Left lung (tissue), 14 donors: ENCODE measurements around the gene ZNF25. TPM values are rescaled to one million over a fixed set of nuclear protein-coding genes. Genes with fewer than 3 reads are reported as not detected.
"Not testable (repeated sequence)": the region's sequence is repeated elsewhere in the genome, so short reads cannot be mapped to it uniquely, and the experiment has no call there.

Source experiments
- ATAC-seq: fragments of 200-7000 bp; cut with Tn5 transposase; one replicate; pipeline ENCODE4 v1.9.1; 2020; ENCODE audit warnings: moderate library complexity
- DNase-seq, 4 donors: peaks; one replicate each; pipeline ENCODE4 v3.0.0-alpha.2; 2013 to 2020
- H3K27ac ChIP-seq, 2 donors: fragments of 200-600 bp; sonication (generic) in 1 of 2; one replicate each; pipeline versions ENCODE4 v1.5.0 to v1.8.0; 2020 to 2021
- H3K27me3 ChIP-seq, 2 donors: fragments of 200-600 bp; sonication (generic) in 1 of 2; one replicate each; pipeline versions ENCODE4 v1.5.0 to v1.8.0; 2020 to 2021
- H3K36me3 ChIP-seq, 2 donors: fragments of 200-600 bp; sonication (generic) in 1 of 2; one replicate each; pipeline versions ENCODE4 v1.5.0 to v1.8.0; 2020 to 2021
- H3K4me1 ChIP-seq, 2 donors: fragments of 200-600 bp; one replicate each; pipeline ENCODE4 v1.8.0; 2021
- H3K4me3 ChIP-seq, 2 donors: fragments of 200-600 bp; sonication (generic) in 1 of 2; one replicate each; pipeline versions ENCODE4 v1.5.0 to v1.8.0; 2020 to 2021; ENCODE audit warnings: mild to moderate bottlenecking in 1 of 2
- H3K9me3 ChIP-seq, 2 donors: fragments of 200-600 bp; sonication (generic) in 1 of 2; one replicate each; pipeline versions ENCODE4 v1.5.0 to v1.8.0; 2020 to 2021
- CTCF ChIP-seq, 2 donors: fragments of 200-600 bp; sonication (generic) in 1 of 2; IDR thresholded peaks; one replicate each; pipeline versions ENCODE4 v1.5.0 to v1.8.0; 2021; ENCODE audit warnings: antibody characterized with exemption in 2 of 2
- intact Hi-C, 2 donors: fragments of 100-400 bp; cut with DNase I; formaldehyde crosslinking; loops; one replicate each; pipeline versions ENCODE4 v1.11.2 to v1.14.2; 2022
- long read RNA-seq, 12 donors: library from polyadenylated mRNA in 2 of 12; unstranded in 2 of 12; transcript quantifications; one replicate each; pipeline ENCODE4 v2.0.0 and lab custom pipeline, GENCODE V29; 2019 to 2026
- polyA plus RNA-seq, 6 donors: library from polyadenylated mRNA; unstranded; fragments of 120-200 nt; gene quantifications; one replicate each; pipeline ENCODE4 v1.2.1, GENCODE V29; 2013; ENCODE audit not compliant: insufficient read length in 6 of 6
- total RNA-seq, 2 donors: library from RNA; stranded (reverse); fragmentation: NEBNext Ultra II Directional; extraction: Animal tissue kit (Norgen Biotek cat#: 25700); gene quantifications; one replicate each; pipeline ENCODE4 v1.2.1, GENCODE V29; 2021
- donor health status: DM: no; HTN: yes; CAD: no.
- donor health status: DM: no; HTN: no; CAD: no.

The ZNF25 gene
- total RNA-seq (10 to 100 TPM in 1 of 2 donors, 1 to 10 TPM in 1; 8.7 to 11.5 TPM), polyA plus RNA-seq (10 to 100 TPM; 14.5 to 19.4 (median 16.4) TPM)
- long read RNA-seq, donor 1, full-length matches to known transcripts = 2 of 2 reads
- long read RNA-seq, donor 1, partial matches to known transcripts = 0 of 2 reads
- long read RNA-seq, donor 1, other reads (novel, unspliced or antisense) = 0 of 2 reads
- long read RNA-seq, donor 2, full-length matches to known transcripts = 1 of 1 reads
- long read RNA-seq, donor 2, partial matches to known transcripts = 0 of 1 reads
- long read RNA-seq, donor 2, other reads (novel, unspliced or antisense) = 0 of 1 reads
- long read RNA-seq, donor 3, full-length matches to known transcripts = 3 of 3 reads
- long read RNA-seq, donor 3, partial matches to known transcripts = 0 of 3 reads
- long read RNA-seq, donor 3, other reads (novel, unspliced or antisense) = 0 of 3 reads
- long read RNA-seq, donor 4, partial matches to known transcripts = 1 of 2 reads
- long read RNA-seq, donor 4, other reads (novel, unspliced or antisense) = 1 of 2 reads
- long read RNA-seq, donor 5, full-length matches to known transcripts = 2 of 14 reads
- long read RNA-seq, donor 5, partial matches to known transcripts = 12 of 14 reads
- long read RNA-seq, donor 5, other reads (novel, unspliced or antisense) = 0 of 14 reads
- long read RNA-seq, donor 6, full-length matches to known transcripts = 2 of 2 reads
- long read RNA-seq, donor 6, partial matches to known transcripts = 0 of 2 reads
- long read RNA-seq, donor 6, other reads (novel, unspliced or antisense) = 0 of 2 reads
- long read RNA-seq, donor 7 = 0 reads
- long read RNA-seq, donor 8, full-length matches to known transcripts = 4 of 15 reads
- long read RNA-seq, donor 8, partial matches to known transcripts = 0 of 15 reads
- long read RNA-seq, donor 8, other reads (novel, unspliced or antisense) = 11 of 15 reads
- long read RNA-seq, donor 9 = 0 reads
- long read RNA-seq, donor 10, partial matches to known transcripts = 0 of 1 reads
- long read RNA-seq, donor 10, other reads (novel, unspliced or antisense) = 1 of 1 reads
- long read RNA-seq, donor 11, full-length matches to known transcripts = 5 of 5 reads
- long read RNA-seq, donor 11, partial matches to known transcripts = 0 of 5 reads
- long read RNA-seq, donor 11, other reads (novel, unspliced or antisense) = 0 of 5 reads
- long read RNA-seq, donor 12 = 0 reads

- H3K4me3 ChIP-seq = peak within 1 kb of the TSS; percentile 63 to 69
- peak; percentile 97 to 99 (median 98) for DNase-seq
- peak; percentile 83 to 96 for TF ChIP-seq CTCF (IDR thresholded peaks at IDR 0.05)
- H3K36me3 ChIP-seq = no peaks in the 10 kb centered on the region
- peak within 1 kb of the TSS; percentile 94 to 98 for H3K27ac ChIP-seq
- H3K4me1 ChIP-seq = peaks cover 0 to 17% of the 10 kb centered on the region in 2 donors
- no peaks in the 10 kb centered on the region for H3K27me3 ChIP-seq
- no peaks in the 10 kb centered on the region for H3K9me3 ChIP-seq
- peak; percentile 98 for ATAC-seq
- intact Hi-C loops = no loop called here
These were observed at the start of gene ZNF25 for GRCh38 chr10:37976091-37976879. Gene ZNF25, minus strand, starts transcription at chr10:37976647. Its CDS starts 4,925 bp downstream, at chr10:37971722.

- Histone ChIP-seq H3K36me3 (peaks cover 0 to 88% of the 10 kb centered on the region in 2 donors), H3K4me3 (no peak overlapping the region), H3K27ac (peak overlapping the region in 1 of 2 donors; percentile 25), H3K27me3 (no peaks in the 10 kb centered on the region), H3K9me3 (no peaks in the 10 kb centered on the region), H3K4me1 (peaks cover 0 to 15% of the 10 kb centered on the region in 2 donors)
- ATAC-seq (peak; percentile 36), DNase-seq (no peak)
- no peak for TF ChIP-seq CTCF (IDR thresholded peaks at IDR 0.05)
- intact Hi-C loops = no loop called here
These were observed 48.8 kb upstream of the ZNF25 start for GRCh38 chr10:38025283-38025682.

- H3K27ac ChIP-seq, DNase-seq, H3K27me3 ChIP-seq, H3K4me1 ChIP-seq, H3K9me3 ChIP-seq, H3K4me3 ChIP-seq, intact Hi-C loops, ATAC-seq: not testable (repeated sequence)
- H3K36me3 ChIP-seq = peaks cover 0 to 93% of the 10 kb centered on the region in 2 donors
These were observed 42.7 kb upstream of the ZNF25 start for GRCh38 chr10:38019124-38019523.

GRCh38 chr10:38016354-38016753 is 39.9 kb upstream of the ZNF25 start:
- no peaks in the 10 kb centered on the region for H3K27me3 ChIP-seq
- intact Hi-C loops = no loop called here
- no peak overlapping the region for H3K4me3 ChIP-seq
- DNase-seq = no peak
- no peak for TF ChIP-seq CTCF (IDR thresholded peaks at IDR 0.05)
- H3K4me1 ChIP-seq = peaks cover 0 to 7% of the 10 kb centered on the region in 2 donors
- no peaks in the 10 kb centered on the region for H3K9me3 ChIP-seq
- no peak overlapping the region for H3K27ac ChIP-seq
- no peak for ATAC-seq
- peaks cover 0 to 78% of the 10 kb centered on the region in 2 donors for H3K36me3 ChIP-seq
